ENCODE measurements around the gene ANKRD40. TPM values are rescaled to one million over a fixed set of nuclear protein-coding genes. Genes with fewer than 3 reads are reported as not detected.

ANKRD40 gene
- total and polyA plus RNA-seq, 9 of the 15 experiments (the other 6 are each of a cell fraction or from before 2014, with no cell fraction given): 9.0 to 28.9 (median 27.7) TPM

- H3K9me1 ChIP-seq (ENCODE audit: control insufficient read depth, insufficient read depth, low read length): no peaks in the 10 kb centered on the region
- no peaks in the 10 kb centered on the region for H4K20me1 ChIP-seq (replicated peaks; ENCODE audit: control insufficient read depth, insufficient read depth, low read length)
- no peaks in the 10 kb centered on the region for H3K4me1 ChIP-seq (replicated peaks in 1 of 2; ENCODE audit: control insufficient read depth in 2 of 2, insufficient read depth in 2 of 2, low read length in 2 of 2)
- H2AFZ ChIP-seq (ENCODE audit: low read depth, low read length): no peak overlapping the region
- no peak for FAIRE-seq
- H3K27me3 ChIP-seq (ENCODE audit: control insufficient read depth in 2 of 2, insufficient read depth in 2 of 2, low read length in 2 of 2): no peaks in the 10 kb centered on the region
- H3K9me3 ChIP-seq (replicated peaks; ENCODE audit: control insufficient read depth, insufficient read depth, low read depth, low read length): no peaks in the 10 kb centered on the region
- peak; percentile 12 for TF ChIP-seq POLR2B (IDR thresholded peaks at IDR 0.05; ENCODE audit: low read depth, partially characterized antibody)
- no peak for TF ChIP-seq ZNF263 (CRISPR knock-in tag; IDR thresholded peaks at IDR 0.05; ENCODE audit: borderline replicate concordance)
- TF ChIP-seq, protein P1, sequence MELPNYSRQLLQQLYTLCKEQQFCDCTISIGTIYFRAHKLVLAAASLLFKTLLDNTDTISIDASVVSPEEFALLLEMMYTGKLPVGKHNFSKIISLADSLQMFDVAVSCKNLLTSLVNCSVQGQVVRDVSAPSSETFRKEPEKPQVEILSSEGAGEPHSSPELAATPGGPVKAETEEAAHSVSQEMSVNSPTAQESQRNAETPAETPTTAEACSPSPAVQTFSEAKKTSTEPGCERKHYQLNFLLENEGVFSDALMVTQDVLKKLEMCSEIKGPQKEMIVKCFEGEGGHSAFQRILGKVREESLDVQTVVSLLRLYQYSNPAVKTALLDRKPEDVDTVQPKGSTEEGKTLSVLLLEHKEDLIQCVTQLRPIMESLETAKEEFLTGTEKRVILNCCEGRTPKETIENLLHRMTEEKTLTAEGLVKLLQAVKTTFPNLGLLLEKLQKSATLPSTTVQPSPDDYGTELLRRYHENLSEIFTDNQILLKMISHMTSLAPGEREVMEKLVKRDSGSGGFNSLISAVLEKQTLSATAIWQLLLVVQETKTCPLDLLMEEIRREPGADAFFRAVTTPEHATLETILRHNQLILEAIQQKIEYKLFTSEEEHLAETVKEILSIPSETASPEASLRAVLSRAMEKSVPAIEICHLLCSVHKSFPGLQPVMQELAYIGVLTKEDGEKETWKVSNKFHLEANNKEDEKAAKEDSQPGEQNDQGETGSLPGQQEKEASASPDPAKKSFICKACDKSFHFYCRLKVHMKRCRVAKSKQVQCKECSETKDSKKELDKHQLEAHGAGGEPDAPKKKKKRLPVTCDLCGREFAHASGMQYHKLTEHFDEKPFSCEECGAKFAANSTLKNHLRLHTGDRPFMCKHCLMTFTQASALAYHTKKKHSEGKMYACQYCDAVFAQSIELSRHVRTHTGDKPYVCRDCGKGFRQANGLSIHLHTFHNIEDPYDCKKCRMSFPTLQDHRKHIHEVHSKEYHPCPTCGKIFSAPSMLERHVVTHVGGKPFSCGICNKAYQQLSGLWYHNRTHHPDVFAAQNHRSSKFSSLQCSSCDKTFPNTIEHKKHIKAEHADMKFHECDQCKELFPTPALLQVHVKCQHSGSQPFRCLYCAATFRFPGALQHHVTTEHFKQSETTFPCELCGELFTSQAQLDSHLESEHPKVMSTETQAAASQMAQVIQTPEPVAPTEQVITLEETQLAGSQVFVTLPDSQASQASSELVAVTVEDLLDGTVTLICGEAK (IDR thresholded peaks at IDR 0.05): no peak
- TF ChIP-seq, protein P1 (CRISPR knock-in tag; IDR thresholded peaks at IDR 0.05): no peak
- TF ChIP-seq POLR2A (conservative IDR thresholded peaks at IDR 0.05): peak; percentile 48
- TF ChIP-seq ZBTB5 (IDR thresholded peaks at IDR 0.05): no peak
- peak; percentile 54 for TF ChIP-seq SUPT5H (IDR thresholded peaks at IDR 0.05)
- in situ Hi-C loops (cut with MboI): no loop called here
- H3K9ac ChIP-seq (ENCODE audit: insufficient read depth in 1 of 2, low read depth in 2 of 2, low read length in 2 of 2): no peak overlapping the region
- H3K4me2 ChIP-seq (ENCODE audit: insufficient read depth, low read length): no peak overlapping the region
- H3K4me3 ChIP-seq: no peak overlapping the region
- no TSS peak for BruUV-seq (replicated peaks)
- ChIA-PET POLR2A (interaction anchor here (0.6 to 1.6 kb wide), 2 partner anchors 9 to 15 kb away, joined by 3 to 7 read pairs; no protein-coding TSS in a partner anchor), CTCF (ENCODE audit: low intra/inter-chr PET ratio) (no interaction called here)
- no peak overlapping the region for H3K27ac ChIP-seq (ENCODE audit: extremely low read depth, low read depth, low read length)
- H3K79me2 ChIP-seq (ENCODE audit: control insufficient read depth, insufficient read depth, low read length): no peaks in the 10 kb centered on the region
- DNase-seq (ENCODE audit: extremely low read depth in 1 of 4, low spot score in 3 of 4): no peak
- H3K36me3 ChIP-seq (ENCODE audit: control insufficient read depth, insufficient read depth, low read length): peaks cover 60% of the 10 kb centered on the region
- intact Hi-C loops (cut with micrococcal nuclease): no loop called here
- no peak for ATAC-seq
- 25% methylated on average over 2 of the region's 2 CpGs for WGBS (ENCODE audit: insufficient coverage, low coverage, missing lambda C conversion rate)
These were observed 46.8 kb upstream of the ANKRD40 start for GRCh38 chr17:50754521-50754920.
